Suppressor macrophage (primary cell): Measurements from ENCODE around the gene FCHO1.
"Not testable (repeated sequence)": the region's sequence is repeated elsewhere in the genome, so short reads cannot be mapped to it uniquely, and the experiment has no call there.

Source experiments
- DNase-seq, 4 experiments: peaks; one replicate each; pipeline ENCODE4 v3.0.0-alpha.2; 2020 to 2022

The FCHO1 gene

DNA sequence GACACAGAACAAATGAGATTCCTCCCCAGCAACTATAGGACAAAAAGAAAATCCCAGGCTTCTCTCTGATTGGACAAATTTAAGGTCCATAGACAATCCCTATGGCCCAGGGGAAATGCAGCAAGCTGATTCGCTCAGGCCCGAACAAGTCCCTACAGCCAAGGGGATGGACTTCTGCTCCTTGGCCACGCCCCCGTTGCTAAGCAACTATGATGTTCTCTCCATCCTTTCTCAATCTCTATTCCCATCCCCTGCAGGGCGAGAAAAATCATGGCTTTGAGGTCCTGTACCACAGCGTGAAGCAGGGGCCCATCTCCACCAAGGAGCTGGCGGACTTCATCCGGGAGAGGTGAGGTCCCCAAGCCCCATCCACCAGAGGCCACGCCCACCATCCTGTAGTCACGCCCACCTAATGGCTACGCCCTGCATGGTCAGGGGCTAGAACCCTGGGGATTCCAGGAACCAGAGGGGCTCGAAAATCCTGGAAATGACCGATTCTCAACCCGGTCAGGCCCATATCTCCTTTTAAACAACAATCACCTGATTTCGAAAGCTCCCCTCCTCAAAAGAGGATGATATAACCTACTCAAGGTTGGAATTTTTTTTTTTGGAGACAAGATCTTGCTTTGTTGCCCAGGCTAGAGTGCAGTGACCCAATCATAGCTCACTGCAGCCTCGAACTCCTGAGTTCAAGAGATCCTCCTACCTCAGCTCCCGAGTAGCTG, 11.4 kb downstream of the FCHO1 start:
- DNase-seq: peak; percentile 42 to 75 (median 66)

DNA sequence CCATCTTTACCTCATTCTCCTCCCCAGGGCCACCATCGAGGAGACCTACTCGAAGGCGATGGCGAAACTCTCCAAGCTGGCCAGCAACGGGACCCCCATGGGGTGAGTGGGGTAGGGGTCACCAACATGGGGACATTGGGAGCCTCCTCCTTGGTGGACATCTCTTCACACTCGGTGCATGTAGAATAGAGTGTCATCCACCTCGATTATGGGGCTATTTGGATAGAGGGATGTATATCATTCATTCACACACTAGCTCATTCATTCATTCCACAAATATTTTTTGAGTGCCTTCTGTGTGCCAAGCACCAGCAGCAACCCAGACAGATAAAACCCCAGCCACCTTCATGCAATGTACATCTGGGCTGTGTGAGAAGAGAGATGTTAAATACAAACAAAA, 13.1 kb downstream of the FCHO1 start:
- DNase-seq: no peak

DNA sequence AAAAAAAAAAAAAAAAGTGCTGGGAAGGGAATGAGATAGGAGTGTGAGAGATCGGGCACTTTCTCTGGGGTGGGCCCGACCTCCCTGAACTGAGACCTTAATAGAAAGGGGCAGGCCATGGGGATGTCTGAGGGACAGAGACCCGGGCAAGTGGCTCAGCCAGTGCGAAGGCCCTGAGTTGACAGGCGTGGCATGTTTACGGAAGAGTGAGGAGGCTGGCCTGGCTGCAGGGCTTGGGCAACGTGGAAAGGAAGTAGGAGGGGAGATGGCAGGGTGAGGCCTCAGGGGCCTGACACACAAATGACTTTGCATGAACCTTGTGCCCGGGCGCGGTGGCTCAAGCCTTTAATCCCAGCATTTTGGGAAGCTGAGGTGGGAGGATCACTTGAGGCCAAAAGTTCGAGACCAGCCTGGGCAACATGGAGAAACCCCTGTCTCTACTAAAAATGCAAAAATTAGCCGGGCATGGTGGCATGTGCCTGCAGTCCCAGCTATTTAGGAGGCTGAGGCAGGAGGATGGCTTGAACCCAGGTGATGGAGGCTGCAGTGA, 13.9 kb downstream of the FCHO1 start:
- peak; percentile 92 to 96 (median 96) for DNase-seq

DNA sequence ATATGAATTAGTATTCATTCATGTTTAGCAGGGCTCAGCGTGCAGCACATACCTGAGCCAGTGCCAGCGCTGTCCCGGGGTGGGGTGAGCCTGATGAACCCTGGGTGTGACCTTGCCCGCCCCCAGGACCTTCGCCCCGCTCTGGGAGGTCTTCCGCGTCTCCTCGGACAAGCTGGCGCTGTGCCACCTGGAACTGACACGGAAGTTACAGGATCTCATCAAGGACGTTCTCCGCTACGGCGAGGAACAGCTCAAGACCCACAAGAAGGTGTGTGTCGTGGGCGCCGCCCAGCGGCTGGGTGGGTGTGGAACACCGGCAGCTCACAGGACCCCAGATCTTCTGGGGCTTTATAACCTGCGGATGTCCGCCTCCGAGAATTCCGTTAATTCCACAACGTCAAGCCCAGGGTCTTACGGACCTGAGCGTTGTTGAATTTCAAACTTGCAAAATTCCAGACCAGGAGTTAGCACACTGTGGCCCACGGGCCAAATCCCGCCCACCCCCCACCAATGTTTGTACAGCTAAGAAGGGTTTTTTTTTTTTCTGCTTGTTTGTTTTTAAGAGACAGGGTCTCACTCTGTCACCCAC, 15.4 kb downstream of the FCHO1 start:
- peak; percentile 84 to 93 (median 91) for DNase-seq

- DNase-seq: no peak
These were observed 16.3 kb downstream of the FCHO1 start for GRCh38 chr19:17767559-17767958.

DNA sequence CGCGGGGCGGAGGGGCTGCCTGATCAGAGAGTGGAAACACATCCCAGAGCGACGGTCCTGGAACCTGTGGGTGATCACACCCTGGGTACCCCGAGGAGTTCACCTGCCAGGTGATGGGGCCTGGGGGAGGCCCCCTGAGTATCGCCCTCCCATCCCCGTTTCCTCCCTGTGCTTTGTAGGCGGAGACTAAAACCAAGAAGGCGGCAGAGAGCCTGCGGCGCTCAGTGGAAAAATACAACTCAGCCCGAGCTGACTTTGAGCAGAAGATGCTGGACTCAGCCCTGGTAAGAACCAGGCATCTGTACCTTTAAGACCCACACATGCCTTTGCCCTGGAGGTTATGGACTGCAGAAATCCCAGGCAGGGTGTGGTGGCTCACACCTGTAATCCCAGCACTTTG, 19.3 kb downstream of the FCHO1 start:
- DNase-seq: no peak

- peak in 1 of 4 experiments; percentile 37 for DNase-seq
These were observed 20.9 kb downstream of the FCHO1 start for GRCh38 chr19:17772172-17772571.

GRCh38 chr19:17775245-17775927, 24.1 kb downstream of the FCHO1 start:
- peak; percentile 52 to 73 (median 66) for DNase-seq

- DNase-seq: peak; percentile 76 to 88 (median 80)
These were observed 24.9 kb downstream of the FCHO1 start for GRCh38 chr19:17775991-17776803.

DNA sequence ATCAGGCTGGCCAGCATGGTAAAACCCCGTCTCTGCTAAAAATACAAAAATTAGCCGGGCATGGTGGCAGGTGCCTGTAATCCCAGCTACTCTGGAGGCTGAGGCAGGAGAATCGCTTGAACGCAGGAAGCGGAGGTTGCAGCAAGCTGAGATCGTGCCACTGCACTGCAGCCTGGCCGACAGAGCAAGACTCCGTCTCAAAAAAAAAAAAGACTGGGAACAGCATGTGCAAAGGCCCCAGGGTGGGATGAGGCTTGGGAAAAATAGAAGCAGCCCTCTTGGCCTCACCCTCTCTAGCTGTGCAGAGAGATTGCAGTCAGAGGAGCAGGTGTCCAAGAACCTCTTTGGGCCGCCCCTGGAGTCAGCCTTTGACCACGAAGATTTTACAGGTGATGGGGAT, 26.6 kb downstream of the FCHO1 start:
- not testable (repeated sequence) for DNase-seq

DNA sequence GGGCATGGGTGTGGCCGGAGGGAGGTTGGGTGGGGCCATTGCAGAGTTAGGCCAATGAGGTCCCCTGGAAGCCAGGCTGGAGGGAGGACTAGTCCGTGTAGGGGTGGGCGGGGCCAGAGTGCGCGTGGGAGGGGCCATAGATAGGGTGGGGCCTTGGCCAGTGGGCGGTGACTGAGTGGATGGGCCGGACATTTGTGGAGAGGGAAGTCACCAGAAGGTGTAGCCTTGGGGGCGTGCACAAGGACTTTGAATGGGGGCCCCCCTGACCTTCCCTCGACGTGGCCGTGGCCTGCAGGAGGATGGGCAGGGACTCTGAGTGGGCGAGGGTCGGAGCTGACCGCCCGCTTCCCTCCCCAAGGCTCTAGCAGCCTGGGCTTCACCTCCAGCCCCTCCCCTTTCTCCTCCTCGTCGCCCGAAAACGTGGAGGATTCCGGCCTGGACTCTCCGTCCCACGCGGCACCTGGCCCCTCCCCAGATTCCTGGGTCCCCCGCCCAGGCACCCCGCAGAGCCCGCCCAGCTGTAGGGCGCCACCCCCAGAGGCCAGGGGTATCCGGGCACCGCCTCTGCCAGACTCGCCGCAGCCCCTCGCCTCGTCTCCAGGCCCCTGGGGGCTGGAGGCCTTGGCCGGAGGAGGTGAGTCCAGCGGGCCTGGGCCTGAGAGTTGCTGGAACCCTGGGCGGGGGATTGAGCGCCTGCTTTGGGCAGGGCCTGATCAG, 27.1 kb downstream of the FCHO1 start:
- DNase-seq: peak; percentile 84 to 94 (median 90)

GRCh38 chr19:17778968-17779929, 28.0 kb downstream of the FCHO1 start:
- peak; percentile 84 to 93 (median 90) for DNase-seq

DNA sequence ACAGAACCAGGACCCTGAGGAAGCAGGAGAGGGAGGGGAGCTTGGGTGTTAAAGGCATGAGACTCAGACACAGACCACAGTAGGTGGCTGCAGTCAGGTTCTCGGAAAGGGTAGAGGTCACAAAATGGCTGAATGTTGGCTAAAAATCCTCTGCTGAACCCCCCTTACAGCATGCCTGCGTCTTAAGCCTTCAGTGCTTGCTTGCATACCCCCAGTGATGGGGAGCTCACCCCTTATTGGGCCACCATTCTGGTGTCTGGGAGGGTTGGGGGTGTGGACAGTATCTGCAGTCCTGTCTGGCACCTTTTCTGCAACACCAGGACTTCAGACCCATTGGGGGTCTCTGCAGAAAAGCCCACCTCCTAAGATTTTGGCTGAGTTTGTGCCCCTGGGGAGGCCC, 29.5 kb downstream of the FCHO1 start:
- no peak for DNase-seq

- not testable (repeated sequence) for DNase-seq
These were observed 32.4 kb downstream of the FCHO1 start for GRCh38 chr19:17783721-17784120.

DNA sequence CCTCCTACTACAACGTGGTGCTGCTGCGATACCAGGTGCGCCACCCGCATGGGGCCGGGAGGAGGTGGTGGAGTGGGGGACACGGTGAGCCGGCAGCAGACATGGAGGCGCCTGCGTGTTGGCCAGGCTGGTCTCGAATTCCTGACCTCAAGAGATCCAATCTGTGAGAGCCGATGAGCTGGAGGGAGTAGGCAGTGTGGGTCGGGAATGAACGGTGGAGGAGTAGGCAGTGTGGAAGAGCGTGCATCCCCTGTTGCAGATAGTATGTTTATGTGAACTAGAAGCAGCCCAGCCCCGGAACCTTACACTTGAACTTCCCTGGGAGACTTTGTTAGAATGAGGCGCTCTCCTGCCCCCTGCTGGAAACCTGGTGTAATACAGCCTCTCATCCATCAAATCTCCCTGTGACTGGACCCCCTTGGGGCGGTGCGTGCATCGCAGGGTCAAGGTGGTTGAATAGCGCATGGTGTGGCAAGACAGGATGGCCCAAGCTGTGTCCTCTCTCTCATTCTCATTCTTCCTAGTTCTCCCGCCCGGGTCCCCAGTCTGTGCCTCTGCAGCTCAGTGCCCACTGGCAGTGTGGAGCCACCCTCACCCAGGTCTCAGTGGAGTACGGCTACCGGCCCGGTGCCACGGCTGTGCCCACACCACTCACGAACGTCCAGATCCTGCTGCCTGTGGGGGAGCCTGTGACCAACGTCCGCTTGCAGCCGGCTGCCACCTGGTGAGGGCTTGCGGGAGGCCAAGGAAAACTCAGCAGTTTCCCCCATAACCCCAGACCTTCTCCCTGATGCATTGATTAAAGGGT, 33.1 kb downstream of the FCHO1 start:
- DNase-seq: peak; percentile 75 to 85 (median 84)

DNA sequence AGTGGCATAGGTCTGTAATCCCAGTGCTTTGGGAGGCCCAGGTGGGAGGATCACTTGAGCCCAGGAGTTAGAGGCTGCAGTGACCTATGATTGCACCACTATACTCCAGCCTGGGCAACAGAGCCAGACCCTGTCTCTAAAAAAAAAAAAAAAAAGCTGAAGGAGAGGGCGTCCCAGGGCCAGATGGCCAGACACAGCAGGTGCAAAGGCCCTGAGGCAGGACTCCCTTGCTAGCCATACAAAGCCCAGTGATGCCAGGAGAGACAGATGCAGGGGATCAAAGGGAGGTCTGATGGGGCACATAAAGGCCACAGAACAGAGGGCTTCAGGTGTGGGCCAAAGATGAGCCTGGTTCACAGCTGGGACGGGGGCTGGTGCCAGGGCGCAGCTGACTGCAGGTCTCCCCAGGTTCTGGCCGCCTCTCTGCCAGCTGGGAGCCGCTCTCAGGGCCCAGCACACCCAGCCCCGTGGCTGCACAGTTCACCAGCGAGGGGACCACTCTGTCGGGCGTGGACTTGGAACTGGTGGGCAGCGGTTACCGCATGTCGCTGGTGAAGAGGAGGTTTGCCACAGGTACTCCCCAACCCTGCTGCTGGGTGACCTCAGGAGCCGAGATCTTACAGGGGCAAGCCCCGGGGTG, 36.1 kb downstream of the FCHO1 start:
- DNase-seq: no peak

DNA sequence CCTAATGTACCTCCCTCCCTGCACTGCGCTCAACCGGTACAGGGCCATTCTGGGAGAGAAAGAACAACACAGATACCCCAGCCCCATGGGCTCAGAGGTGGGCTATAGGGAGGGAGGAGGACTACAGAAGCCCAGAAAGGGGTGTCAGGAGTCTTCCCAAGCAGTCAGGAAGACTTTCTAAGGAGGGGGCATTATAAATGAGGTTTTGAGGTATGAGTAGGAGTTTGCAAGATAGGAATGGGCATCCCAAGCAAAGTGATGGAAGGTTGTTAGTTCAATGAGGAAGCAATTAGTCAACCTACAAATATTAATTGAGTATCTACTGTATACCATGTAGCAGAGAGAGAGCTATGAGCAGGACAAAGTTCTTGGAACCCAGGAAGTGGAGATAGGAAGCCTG, 37.4 kb downstream of the FCHO1 start:
- no peak for DNase-seq

DNA sequence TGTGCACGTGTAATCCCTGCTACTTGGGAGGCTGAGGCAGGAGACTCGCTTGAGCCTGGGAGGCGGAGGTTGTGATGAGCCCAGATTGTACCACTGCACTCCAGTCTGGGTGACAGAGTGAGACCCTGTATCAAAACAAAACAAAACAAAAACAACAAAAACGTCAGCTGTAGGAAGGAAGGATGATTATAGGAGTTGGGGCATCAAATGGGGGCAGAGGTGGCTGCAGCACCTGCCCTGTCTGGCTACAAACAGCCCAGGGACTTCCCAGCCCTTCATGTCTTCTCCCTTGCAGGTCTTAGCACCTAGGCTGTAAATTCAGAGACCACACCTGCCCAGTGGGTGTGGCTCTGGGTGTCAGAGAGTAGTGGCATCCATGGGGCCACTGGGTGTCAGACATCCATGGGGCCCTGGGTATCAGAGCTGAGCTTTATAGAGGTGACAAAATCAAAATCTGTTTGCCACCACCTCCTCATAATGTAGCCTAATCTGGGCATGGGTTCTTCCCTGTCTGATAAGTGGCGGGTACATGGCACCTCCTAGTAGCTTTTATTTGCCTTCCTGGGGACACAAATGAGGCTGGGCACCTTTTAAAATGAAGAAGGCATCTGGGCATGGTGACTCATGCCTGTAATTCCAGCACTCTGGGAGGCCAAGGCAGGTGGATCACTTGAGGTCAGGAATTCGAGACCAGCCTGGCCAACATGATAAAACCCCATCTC, 38.9 kb downstream of the FCHO1 start:
- DNase-seq: no peak

DNA sequence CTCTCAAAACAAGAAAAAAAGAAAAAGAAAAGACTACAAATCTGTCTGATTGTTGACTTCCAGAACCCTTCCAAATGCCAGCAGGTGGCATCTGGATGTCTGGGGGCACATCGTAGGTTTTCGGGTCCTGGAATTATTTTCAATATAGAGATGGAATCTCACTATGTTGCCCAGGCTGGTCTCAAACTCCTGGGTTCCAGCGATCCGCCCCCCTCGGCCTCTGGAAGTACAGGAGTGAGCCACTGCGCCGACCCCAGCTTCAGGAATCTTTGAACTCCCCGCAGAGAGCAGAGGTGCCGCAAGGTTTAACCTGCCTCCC, 43.1 kb downstream of the FCHO1 start:
- DNase-seq: no peak
